GM13976 (cell line): ENCODE results near the gene ITPRIP.

Source experiments
- DNase-seq: peaks from one replicate; pipeline ENCODE4 v3.0.0; 2012; ENCODE audit warnings: low spot score
- in situ Hi-C: fragments of 300-500 bp; cut with MboI; formaldehyde crosslinking; loops from one replicate; pipeline ENCODE4 v1.12.0; 2022; ENCODE audit warnings: low sequenced_read_pairs, mixed read lengths, inconsistent platforms; ENCODE audit not compliant: unreplicated experiment
- TF ChIP-seq, protein P1 (sequence below): IDR thresholded peaks from 2 replicates; pipeline ENCODE4 v1.5.1; 2012; ENCODE audit warnings: borderline replicate concordance, mild to moderate bottlenecking; ENCODE audit not compliant: insufficient read depth; ENCODE audit errors: extremely low read depth, missing control alignments, control extremely low read depth

Gene ITPRIP

DNA sequence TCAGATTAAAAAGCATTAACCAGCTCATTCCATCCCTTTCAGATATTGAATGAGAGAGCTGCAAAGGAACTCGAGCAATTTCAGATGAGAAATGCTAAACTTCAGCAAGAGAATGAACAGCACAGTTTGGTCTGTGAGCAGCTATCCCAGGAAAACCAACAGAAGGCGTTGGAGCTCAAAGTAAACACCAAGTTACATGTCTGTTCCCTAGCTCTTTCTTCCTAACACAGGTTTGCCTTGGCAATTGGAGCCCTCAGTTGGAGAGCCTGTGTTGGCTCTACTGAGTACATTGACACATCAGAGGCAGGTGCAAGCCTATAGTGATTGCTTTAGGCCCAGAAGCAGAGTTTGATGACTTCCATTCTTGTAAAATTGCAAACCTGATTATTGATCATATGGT lies 30.1 kb upstream of the ITPRIP start:
- in situ Hi-C loops, result no loop called here
- TF ChIP-seq, protein P1, sequence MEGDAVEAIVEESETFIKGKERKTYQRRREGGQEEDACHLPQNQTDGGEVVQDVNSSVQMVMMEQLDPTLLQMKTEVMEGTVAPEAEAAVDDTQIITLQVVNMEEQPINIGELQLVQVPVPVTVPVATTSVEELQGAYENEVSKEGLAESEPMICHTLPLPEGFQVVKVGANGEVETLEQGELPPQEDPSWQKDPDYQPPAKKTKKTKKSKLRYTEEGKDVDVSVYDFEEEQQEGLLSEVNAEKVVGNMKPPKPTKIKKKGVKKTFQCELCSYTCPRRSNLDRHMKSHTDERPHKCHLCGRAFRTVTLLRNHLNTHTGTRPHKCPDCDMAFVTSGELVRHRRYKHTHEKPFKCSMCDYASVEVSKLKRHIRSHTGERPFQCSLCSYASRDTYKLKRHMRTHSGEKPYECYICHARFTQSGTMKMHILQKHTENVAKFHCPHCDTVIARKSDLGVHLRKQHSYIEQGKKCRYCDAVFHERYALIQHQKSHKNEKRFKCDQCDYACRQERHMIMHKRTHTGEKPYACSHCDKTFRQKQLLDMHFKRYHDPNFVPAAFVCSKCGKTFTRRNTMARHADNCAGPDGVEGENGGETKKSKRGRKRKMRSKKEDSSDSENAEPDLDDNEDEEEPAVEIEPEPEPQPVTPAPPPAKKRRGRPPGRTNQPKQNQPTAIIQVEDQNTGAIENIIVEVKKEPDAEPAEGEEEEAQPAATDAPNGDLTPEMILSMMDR, result no peak
- DNase-seq, result no peak

DNA sequence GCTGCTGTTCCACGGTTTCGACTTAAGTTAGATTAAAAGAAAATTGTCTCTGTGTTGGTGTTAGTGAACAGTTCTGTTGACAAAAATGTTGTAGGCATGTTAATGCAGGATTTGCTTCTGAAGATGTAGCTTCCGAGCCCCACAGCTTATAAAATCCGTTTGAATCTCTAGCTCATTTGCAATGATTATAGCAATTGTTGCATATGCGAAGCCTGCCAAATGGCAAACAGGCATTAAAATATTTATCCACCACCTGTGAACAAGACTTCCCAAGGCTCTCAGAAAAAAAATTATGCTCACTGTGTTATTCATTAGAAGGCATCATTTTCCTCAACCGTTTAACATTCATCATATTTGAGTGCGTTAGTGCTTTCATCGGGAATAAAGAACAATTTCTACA lies 29.6 kb upstream of the ITPRIP start:
- no peak for DNase-seq
- in situ Hi-C loops, result no loop called here
- TF ChIP-seq, protein P1, result no peak

DNA sequence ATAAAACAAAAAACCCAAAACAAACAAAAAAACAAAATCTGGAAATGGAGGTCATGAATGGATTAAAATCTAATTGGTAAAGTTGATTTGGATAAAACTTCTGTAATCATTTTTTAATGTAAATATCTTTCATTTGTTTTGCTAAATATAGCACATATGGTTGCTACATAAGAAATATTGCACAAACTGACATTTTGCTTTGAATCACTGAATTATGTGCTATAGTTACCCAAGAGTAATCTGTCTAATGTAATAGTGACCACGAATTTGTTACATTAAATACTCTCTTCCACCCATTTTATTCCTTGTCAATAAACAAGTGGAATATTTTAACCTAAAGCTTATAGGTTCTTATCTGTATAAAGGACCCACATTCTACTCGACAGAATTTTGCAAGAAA lies 21.5 kb upstream of the ITPRIP start:
- in situ Hi-C loops, result no loop called here
- no peak for DNase-seq
- TF ChIP-seq, protein P1, result no peak

DNA sequence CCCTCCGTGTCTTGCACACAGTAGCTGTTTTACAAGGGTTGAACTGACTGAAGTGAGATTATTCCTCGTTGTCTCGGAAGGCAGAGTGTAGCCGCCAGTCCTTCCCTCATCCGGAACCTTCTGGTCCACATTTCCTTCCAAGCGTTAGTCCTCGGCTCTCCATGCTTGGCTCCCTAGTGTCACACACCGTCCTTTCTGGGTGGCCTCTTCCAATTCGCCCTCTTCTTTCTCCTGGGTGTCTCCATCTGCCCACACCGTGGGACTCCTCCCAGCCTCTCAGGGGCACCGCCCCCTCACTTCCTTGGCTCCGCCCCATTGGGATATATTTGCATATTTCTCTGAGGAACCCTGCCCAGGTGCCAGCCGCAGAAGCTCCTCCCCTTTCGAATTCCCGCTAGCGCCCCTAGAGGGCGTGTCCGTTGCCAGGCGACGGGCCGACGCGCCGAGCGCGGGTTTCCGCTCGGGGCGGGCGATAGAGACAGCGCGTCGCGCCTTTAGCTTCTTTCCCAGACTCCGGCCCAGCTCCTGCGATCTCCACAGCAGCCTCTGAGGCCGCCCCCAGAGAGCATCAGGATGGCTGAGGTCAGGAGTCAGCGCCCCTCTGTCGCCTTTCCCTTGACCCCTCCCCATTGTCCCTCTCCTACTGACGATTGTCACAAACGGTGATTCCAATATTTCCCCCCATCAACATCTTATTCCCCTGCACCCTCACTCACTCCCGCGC lies 15.2 kb upstream of the ITPRIP start, which contains the start of gene CFAP58:
Gene CFAP58, plus strand, starts transcription at position 509 of the 724 bp plus-strand sequence. Its CDS starts 65 bp downstream, at position 574.
- in situ Hi-C loops, result no loop called here
- TF ChIP-seq, protein P1, result peak; percentile 81
- peak; percentile 80 for DNase-seq

DNA sequence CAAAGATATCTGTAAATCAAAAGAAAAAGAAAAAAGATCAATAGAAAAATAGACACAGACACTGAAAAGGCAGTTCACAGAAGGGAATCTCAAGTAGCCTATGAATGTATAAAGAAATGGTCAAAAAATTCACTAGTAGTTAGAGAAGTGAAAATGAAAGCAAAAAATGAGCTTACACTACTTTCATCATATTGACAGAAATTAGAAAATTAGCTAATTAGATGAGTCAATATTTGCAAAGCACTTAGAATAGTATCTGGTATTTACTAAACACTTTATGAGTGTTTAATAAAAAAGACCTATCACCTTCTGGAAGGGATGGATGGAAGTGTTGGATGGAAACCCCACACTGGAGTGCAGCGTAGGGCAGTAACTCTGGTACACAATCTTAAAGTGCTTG lies 13.7 kb upstream of the ITPRIP start:
- in situ Hi-C loops, result no loop called here
- TF ChIP-seq, protein P1, result no peak
- DNase-seq, result no peak

DNA sequence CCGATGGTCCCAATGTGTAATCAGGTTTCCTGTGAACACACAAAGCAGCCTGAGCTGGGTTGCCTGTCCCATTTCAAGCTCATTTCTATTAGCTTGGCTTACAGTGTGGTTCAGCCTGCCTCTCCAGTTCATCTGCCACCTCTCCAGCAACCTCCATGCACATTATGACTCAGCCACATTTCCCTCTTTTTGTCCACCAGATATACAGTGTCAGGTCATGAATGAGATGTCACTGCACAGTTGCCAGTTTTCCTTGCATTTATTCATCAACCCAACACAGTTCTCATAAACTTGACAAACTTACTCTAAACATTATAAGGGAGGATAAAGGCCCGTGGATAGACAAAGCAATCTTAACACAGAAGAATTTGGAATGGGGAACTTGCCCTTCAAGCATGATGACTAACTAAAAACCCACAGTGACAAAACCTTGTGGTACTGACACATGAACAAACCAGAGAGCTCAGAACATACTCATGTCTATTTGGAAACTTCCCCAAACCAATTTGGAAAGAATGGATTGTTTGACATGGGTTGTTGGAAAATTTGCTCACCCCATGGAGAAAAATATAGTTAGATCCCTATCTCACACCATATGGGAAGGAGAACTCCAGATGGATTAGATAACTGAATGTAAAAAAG lies 12.9 kb upstream of the ITPRIP start:
- no peak for DNase-seq
- in situ Hi-C loops, result no loop called here
- TF ChIP-seq, protein P1, result no peak

DNA sequence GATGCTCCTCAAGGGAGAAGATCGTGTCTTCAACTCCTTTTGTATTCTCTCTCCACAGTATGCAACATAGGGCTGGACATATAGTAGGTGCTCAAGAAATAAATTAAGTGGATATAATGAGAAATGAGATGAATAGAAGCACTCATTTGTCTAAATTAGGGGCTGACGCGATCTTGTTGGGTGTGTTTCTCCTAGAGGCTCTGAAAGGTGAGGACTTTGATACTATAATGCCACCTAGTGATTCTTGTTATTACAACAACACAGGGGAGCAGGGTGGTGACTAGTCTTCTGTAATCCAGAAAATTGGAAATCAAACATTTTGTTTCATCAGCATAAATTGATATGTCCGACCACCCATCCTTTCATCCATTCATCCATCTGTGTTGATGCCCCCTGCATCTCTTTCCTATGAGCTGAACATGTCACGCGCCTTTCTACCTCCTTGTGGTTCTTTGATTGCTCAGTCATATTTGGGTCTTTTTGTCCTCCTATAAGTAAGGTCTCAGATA lies 11.9 kb upstream of the ITPRIP start:
- in situ Hi-C loops, result no loop called here
- TF ChIP-seq, protein P1, result peak; percentile 31
- peak; percentile 50 for DNase-seq
